Body of pancreas (tissue), 4 donors: ENCODE results near the gene TP53AIP1.

Experiments
- POLR2A ChIP-seq, 3 donors: fragments of 450-650 bp; IDR thresholded peaks; one replicate each; pipeline ENCODE4 v1.6.1; 2016; ENCODE audit warnings: antibody characterized with exemption in 3 of 3, mild to moderate bottlenecking in 2 of 3
- TF ChIP-seq, protein P1 (sequence below), 7 experiments: fragments of 450-650 bp in 4 of 7; fragments of 200-600 bp in 3 of 7; sonication (generic) in 3 of 7; IDR thresholded peaks; one replicate each; pipeline ENCODE4 v1.5.1; 2016 to 2019; ENCODE audit warnings: antibody characterized with exemption in 7 of 7

GRCh38 chr11:128957202-128957482 lies 14.5 kb upstream of the TP53AIP1 start:
- TF ChIP-seq, protein P1, sequence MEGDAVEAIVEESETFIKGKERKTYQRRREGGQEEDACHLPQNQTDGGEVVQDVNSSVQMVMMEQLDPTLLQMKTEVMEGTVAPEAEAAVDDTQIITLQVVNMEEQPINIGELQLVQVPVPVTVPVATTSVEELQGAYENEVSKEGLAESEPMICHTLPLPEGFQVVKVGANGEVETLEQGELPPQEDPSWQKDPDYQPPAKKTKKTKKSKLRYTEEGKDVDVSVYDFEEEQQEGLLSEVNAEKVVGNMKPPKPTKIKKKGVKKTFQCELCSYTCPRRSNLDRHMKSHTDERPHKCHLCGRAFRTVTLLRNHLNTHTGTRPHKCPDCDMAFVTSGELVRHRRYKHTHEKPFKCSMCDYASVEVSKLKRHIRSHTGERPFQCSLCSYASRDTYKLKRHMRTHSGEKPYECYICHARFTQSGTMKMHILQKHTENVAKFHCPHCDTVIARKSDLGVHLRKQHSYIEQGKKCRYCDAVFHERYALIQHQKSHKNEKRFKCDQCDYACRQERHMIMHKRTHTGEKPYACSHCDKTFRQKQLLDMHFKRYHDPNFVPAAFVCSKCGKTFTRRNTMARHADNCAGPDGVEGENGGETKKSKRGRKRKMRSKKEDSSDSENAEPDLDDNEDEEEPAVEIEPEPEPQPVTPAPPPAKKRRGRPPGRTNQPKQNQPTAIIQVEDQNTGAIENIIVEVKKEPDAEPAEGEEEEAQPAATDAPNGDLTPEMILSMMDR (IDR thresholded peaks at IDR 0.05), result no peak
- TF ChIP-seq POLR2A (IDR thresholded peaks at IDR 0.05), result no peak
